C4-2B (cell line): Measurements from ENCODE around the gene ZBTB11.
"Not testable (repeated sequence)": the region's sequence is repeated elsewhere in the genome, so short reads cannot be mapped to it uniquely, and the experiment has no call there.

Source experiments
- H3K27ac ChIP-seq: fragments of 450-650 bp; 2 replicates; pipeline ENCODE4 v1.5.1; 2017
- ZFX ChIP-seq: fragments of 450-650 bp; IDR thresholded peaks from 2 replicates; pipeline ENCODE4 v1.6.1; 2017
- TF ChIP-seq, protein P1 (sequence below): fragments of 450-650 bp; conservative IDR thresholded peaks from 2 replicates; pipeline ENCODE4 v1.5.1; 2017; ENCODE audit warnings: mild to moderate bottlenecking

ZBTB11 gene

DNA sequence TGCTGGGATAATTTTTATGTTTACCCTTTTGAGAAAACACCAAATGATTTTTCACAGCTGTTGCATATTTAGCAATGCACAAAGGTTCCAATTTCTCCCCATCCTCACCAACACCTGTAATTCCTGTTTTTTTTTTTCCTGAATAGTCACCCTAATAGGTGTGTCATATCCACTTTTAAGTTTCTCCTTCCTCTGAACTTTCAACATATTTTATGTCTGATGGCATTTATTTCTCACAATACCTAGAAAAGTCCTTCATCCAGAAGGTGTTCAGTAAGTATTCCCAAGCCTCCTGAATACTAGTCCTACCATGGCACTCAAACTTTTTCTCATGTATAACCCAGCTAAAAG, 8.1 kb upstream of the ZBTB11 start:
- no peak for TF ChIP-seq ZFX
- TF ChIP-seq, protein P1, sequence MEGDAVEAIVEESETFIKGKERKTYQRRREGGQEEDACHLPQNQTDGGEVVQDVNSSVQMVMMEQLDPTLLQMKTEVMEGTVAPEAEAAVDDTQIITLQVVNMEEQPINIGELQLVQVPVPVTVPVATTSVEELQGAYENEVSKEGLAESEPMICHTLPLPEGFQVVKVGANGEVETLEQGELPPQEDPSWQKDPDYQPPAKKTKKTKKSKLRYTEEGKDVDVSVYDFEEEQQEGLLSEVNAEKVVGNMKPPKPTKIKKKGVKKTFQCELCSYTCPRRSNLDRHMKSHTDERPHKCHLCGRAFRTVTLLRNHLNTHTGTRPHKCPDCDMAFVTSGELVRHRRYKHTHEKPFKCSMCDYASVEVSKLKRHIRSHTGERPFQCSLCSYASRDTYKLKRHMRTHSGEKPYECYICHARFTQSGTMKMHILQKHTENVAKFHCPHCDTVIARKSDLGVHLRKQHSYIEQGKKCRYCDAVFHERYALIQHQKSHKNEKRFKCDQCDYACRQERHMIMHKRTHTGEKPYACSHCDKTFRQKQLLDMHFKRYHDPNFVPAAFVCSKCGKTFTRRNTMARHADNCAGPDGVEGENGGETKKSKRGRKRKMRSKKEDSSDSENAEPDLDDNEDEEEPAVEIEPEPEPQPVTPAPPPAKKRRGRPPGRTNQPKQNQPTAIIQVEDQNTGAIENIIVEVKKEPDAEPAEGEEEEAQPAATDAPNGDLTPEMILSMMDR: no peak; the same call in 1 of the 2 replicates
- H3K27ac ChIP-seq: no peak overlapping the region

DNA sequence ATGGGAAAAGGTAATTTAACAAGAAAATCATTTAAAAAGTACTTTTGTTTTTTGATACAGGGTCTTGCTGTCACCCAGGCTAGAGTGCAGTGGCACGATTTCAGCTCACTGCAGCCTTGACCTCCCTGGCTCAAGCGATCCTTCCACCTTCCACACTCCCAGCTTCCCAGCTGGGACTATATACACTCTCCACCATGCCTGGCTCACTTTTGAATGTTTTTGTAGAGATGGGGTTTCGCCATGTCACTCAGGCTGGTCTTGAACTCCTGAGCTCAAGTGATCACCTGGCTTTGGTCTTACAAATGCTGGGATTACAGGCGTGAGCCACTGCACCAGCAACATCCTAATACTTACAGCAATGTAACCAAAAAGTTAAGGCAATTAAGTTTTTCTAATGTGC, 3.5 kb upstream of the ZBTB11 start:
- TF ChIP-seq, protein P1: no peak
- no peak for TF ChIP-seq ZFX
- H3K27ac ChIP-seq: no peak overlapping the region

- not testable (repeated sequence) for H3K27ac ChIP-seq
Observed at GRCh38 chr3:101678837-101679236, 1.9 kb upstream of the ZBTB11 start.

DNA sequence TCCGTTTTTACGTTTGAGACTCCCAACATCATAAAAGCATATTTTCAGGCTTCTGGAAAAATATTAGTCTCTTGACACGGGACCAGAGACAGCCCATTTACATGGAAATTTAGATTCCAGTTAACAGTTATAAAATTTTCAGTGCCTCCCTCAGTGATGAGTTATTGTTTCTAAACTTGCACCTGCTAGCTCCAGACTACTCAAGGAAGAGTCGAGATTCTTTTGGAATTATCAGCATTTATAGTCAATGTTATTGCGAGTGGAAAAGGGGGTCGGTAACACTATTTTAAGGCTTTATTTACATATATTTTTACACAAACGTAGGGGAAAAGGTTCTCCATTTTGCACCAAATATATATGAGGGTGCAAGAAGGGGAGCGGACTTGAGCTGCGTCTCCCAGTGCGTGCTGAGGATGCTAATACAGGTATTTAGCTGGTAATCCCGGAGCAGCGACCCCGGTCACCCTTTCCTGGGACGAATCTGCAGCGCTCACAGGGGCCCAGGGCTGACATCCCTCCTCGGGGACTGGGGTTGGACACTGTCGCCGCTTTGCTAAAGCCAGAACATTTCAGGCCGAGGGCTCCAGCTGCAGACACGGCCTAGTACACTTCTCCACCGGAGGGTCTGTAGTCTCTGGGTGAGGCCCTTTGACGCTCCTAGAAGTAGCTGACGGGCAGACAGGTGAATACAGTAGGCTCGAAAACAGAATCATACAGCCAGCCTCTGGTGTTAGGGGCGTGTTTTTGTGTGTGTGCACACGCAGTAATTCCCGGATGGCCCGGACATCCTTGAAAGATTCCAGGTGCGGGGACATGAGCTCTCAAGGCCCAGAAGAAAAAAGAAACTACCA, 729 bp upstream of the ZBTB11 start:
- peak overlapping the region; percentile 91 for H3K27ac ChIP-seq

GRCh38 chr3:101676216-101676764, 642 bp downstream of the ZBTB11 start:
- peak overlapping the region; percentile 91 for H3K27ac ChIP-seq
- peak; percentile 66 for TF ChIP-seq ZFX
- TF ChIP-seq, protein P1: no peak

More for the DNA sequence above, 729 bp upstream of the ZBTB11 start:
- TF ChIP-seq, protein P1: peak; percentile 41
- no peak for TF ChIP-seq ZFX

DNA sequence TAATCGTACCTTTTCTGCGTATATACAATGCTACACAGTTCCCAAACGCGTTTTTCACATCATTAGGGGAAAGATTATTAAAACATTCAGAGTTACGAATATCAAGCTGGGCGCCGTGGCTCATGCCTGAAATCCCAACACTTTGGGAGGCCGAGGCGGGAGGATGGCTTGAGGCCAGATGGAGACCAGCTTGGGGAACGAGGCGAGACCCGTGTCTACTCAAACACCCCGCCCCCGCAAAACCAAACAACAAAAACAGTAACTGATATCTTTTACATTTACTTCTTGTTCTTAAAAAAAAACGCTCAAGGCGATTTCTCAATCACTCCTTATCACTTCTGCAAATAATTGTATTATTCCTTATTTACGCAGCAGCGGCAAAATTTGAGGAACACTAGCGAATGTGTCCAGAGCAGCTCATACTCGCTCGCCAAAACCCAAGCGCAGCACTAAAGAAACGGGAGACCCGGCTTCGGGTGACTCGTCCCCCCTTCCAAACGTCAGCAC, 1.2 kb downstream of the ZBTB11 start:
- TF ChIP-seq ZFX: no peak
- TF ChIP-seq, protein P1: no peak
- peak overlapping the region; percentile 91 for H3K27ac ChIP-seq

GRCh38 chr3:101674518-101674917, 2.4 kb downstream of the ZBTB11 start:
- TF ChIP-seq ZFX: no peak
- TF ChIP-seq, protein P1: no peak
- no peak overlapping the region for H3K27ac ChIP-seq
